ENCODE results near the gene TNS4.

DNA sequence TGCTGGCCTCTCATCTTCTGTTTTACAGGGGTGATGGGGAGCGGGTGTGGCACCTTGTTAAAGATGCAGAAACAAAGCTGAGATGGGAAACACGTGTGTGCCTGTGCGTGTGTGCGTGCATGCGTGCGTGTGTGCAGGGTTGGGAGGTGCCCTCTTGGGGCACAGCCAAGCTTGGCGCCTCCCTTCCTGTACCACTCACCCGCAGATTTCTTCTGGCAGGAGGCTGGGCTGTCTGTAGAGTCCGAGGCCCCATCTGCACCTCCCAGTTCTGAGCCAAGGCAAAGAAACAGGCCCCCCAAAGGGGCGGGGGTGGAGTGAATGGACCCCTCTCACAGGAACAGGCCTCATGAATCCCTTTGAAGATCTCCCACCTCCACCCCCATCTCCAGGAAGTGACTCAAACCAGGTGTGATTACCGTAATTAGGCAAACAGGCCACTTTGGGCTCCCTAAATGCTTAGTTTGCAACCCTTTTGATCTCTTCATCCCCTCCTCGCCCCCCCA, 20.9 kb downstream of the TNS4 start:
- TF ChIP-seq, protein P1, sequence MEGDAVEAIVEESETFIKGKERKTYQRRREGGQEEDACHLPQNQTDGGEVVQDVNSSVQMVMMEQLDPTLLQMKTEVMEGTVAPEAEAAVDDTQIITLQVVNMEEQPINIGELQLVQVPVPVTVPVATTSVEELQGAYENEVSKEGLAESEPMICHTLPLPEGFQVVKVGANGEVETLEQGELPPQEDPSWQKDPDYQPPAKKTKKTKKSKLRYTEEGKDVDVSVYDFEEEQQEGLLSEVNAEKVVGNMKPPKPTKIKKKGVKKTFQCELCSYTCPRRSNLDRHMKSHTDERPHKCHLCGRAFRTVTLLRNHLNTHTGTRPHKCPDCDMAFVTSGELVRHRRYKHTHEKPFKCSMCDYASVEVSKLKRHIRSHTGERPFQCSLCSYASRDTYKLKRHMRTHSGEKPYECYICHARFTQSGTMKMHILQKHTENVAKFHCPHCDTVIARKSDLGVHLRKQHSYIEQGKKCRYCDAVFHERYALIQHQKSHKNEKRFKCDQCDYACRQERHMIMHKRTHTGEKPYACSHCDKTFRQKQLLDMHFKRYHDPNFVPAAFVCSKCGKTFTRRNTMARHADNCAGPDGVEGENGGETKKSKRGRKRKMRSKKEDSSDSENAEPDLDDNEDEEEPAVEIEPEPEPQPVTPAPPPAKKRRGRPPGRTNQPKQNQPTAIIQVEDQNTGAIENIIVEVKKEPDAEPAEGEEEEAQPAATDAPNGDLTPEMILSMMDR (IDR thresholded peaks at IDR 0.05; ENCODE audit: insufficient read depth, low read length), result no peak
- TF ChIP-seq POLR2AphosphoS5 (IDR thresholded peaks at IDR 0.05; ENCODE audit: low read depth), result peak; percentile 58

All from HL-60 (cell line).